Stomach (tissue), 4 donors: Measurements from ENCODE around the gene MEN1.

ENCODE experiments used
- CTCF ChIP-seq, 7 experiments: fragments of 450-650 bp in 4 of 7; fragments of 200-600 bp in 3 of 7; sonication (generic) in 3 of 7; IDR thresholded peaks; one replicate each; pipeline ENCODE4 v1.5.1; 2016 to 2019; ENCODE audit warnings: antibody characterized with exemption in 7 of 7, control low read depth in 2 of 7, mild to moderate bottlenecking in 1 of 7
- EP300 ChIP-seq: sonication (generic); formaldehyde crosslinking; IDR thresholded peaks from one replicate; pipeline ENCODE4 v1.6.1; 2017; ENCODE audit warnings: antibody characterized with exemption
- POLR2A ChIP-seq, 4 donors: fragments of 450-650 bp; IDR thresholded peaks; one replicate each; pipeline ENCODE4 v1.6.1; 2016; ENCODE audit warnings: antibody characterized with exemption in 4 of 4, control low read depth in 2 of 4, mild to moderate bottlenecking in 1 of 4, moderate library complexity in 1 of 4
- POLR2AphosphoS5 ChIP-seq, 3 donors: sonication (generic); formaldehyde crosslinking; IDR thresholded peaks; one replicate each; pipeline ENCODE4 v1.6.1; 2016; ENCODE audit warnings: antibody characterized with exemption in 3 of 3

GRCh38 chr11:64774144-64774543 lies 36.2 kb downstream of the MEN1 start:
- no peak for TF ChIP-seq CTCF (IDR thresholded peaks at IDR 0.05)
- TF ChIP-seq POLR2AphosphoS5 (IDR thresholded peaks at IDR 0.05), result no peak
- no peak for TF ChIP-seq EP300
- TF ChIP-seq POLR2A (IDR thresholded peaks at IDR 0.05), result no peak
